Left ventricle myocardium inferior (tissue), 1 donor: Measurements from ENCODE around the gene NETO2. TPM values are rescaled to one million over a fixed set of nuclear protein-coding genes. Genes with fewer than 3 reads are reported as not detected.

Experiments used
- DNase-seq: peaks from one replicate; pipeline ENCODE4 v3.0.0-alpha.2; 2020
- H3K27ac ChIP-seq: fragments of 200-600 bp; replicated peaks from 2 replicates; pipeline ENCODE4 v1.8.0; 2021
- H3K27me3 ChIP-seq: fragments of 200-600 bp; 2 replicates; pipeline ENCODE4 v1.8.0; 2021; ENCODE audit warnings: low read depth
- H3K36me3 ChIP-seq: fragments of 200-600 bp; 2 replicates; pipeline ENCODE4 v1.8.0; 2021
- H3K4me1 ChIP-seq: fragments of 200-600 bp; 2 replicates; pipeline ENCODE4 v1.8.0; 2021
- H3K4me3 ChIP-seq: fragments of 200-600 bp; 2 replicates; pipeline ENCODE4 v1.8.0; 2021; ENCODE audit warnings: mild to moderate bottlenecking, moderate library complexity
- H3K9me3 ChIP-seq: fragments of 200-600 bp; replicated peaks from 2 replicates; pipeline ENCODE4 v1.8.0; 2021
- CTCF ChIP-seq: fragments of 200-600 bp; IDR thresholded peaks from 2 replicates; pipeline ENCODE4 v1.8.0; 2021; ENCODE audit warnings: antibody characterized with exemption, mild to moderate bottlenecking, borderline replicate concordance
- intact Hi-C: fragments of 100-400 bp; cut with micrococcal nuclease; formaldehyde crosslinking; loops from one replicate; pipeline ENCODE4 v1.11.0; 2022
- total RNA-seq: library from RNA; stranded (reverse); fragmentation: NEBNext Ultra II Directional; extraction: Animal tissue kit (Norgen Biotek cat#: 25700); gene quantifications from one replicate; pipeline ENCODE4 v1.2.1, GENCODE V29; 2021
- donor health status: DM: no; HTN: yes; CAD: no; lungs with severe emphysema.

NETO2 gene
- total RNA-seq, 1 donor from 2014 or later = 4.4 TPM

GRCh38 chr16:47037396-47037745, 106.4 kb downstream of the NETO2 start:
- H3K36me3 ChIP-seq = no peaks in the 10 kb centered on the region
- no peak for TF ChIP-seq CTCF
- H3K4me1 ChIP-seq = peaks cover 11% of the 10 kb centered on the region
- H3K27me3 ChIP-seq = no peaks in the 10 kb centered on the region
- intact Hi-C loops = loop anchor here (10.0 kb wide), 1 partner anchor 1127 kb away; no protein-coding TSS in a partner anchor
- peak overlapping the region; percentile 48 for H3K27ac ChIP-seq
- H3K9me3 ChIP-seq = no peaks in the 10 kb centered on the region
- H3K4me3 ChIP-seq = peak overlapping the region; percentile 86
- peak; percentile 37 for DNase-seq

- Histone ChIP-seq H3K36me3 (no peaks in the 10 kb centered on the region), H3K9me3 (no peaks in the 10 kb centered on the region), H3K4me3 (no peak overlapping the region), H3K4me1 (peaks cover 11% of the 10 kb centered on the region), H3K27me3 (no peaks in the 10 kb centered on the region), H3K27ac (no peak overlapping the region)
- intact Hi-C loops = loop anchor here (10.0 kb wide), 1 partner anchor 1129 kb away; no protein-coding TSS in a partner anchor
- no peak for DNase-seq
- no peak for TF ChIP-seq CTCF
Observed at GRCh38 chr16:47036201-47036600, 107.5 kb downstream of the NETO2 start.

GRCh38 chr16:47035436-47035835, 108.3 kb downstream of the NETO2 start:
- Histone ChIP-seq H3K27me3 (no peaks in the 10 kb centered on the region), H3K27ac (no peak overlapping the region), H3K9me3 (no peaks in the 10 kb centered on the region), H3K4me3 (no peak overlapping the region), H3K36me3 (no peaks in the 10 kb centered on the region), H3K4me1 (peaks cover 11% of the 10 kb centered on the region)
- intact Hi-C loops = loop anchor here (10.0 kb wide), 1 partner anchor 1129 kb away; no protein-coding TSS in a partner anchor
- no peak for DNase-seq
- TF ChIP-seq CTCF = no peak

- DNase-seq = no peak
- Histone ChIP-seq H3K4me3 (no peak overlapping the region), H3K27ac (no peak overlapping the region), H3K9me3 (no peaks in the 10 kb centered on the region), H3K27me3 (no peaks in the 10 kb centered on the region), H3K36me3 (no peaks in the 10 kb centered on the region), H3K4me1 (peaks cover 11% of the 10 kb centered on the region)
- TF ChIP-seq CTCF = no peak
- intact Hi-C loops = loop anchor here (10.0 kb wide), 1 partner anchor 1130 kb away; no protein-coding TSS in a partner anchor
Observed at GRCh38 chr16:47034455-47034854, 109.3 kb downstream of the NETO2 start.

- intact Hi-C loops = loop anchor here (10.0 kb wide), 1 partner anchor 1132 kb away; no protein-coding TSS in a partner anchor
- no peaks in the 10 kb centered on the region for H3K27me3 ChIP-seq
- no peak for TF ChIP-seq CTCF
Observed at GRCh38 chr16:47033176-47033575, 110.6 kb downstream of the NETO2 start.

More at GRCh38 chr16:47033176-47033575, 110.6 kb downstream of the NETO2 start:
- H3K36me3 ChIP-seq = no peaks in the 10 kb centered on the region
- H3K4me3 ChIP-seq = no peak overlapping the region
- no peaks in the 10 kb centered on the region for H3K9me3 ChIP-seq
- no peak for DNase-seq
- no peak overlapping the region for H3K27ac ChIP-seq
- H3K4me1 ChIP-seq = peaks cover 18% of the 10 kb centered on the region
